Activated effector memory CD4-positive, alpha-beta T cell treated with anti-CD3 and anti-CD28 coated beads, Interleukin-2, amount 50 U/mL, for 16 hours (primary cell): ENCODE results near the gene KIF21B.
"Not testable (repeated sequence)": the region's sequence is repeated elsewhere in the genome, so short reads cannot be mapped to it uniquely, and the experiment has no call there.

Experiments
- DNase-seq: peaks from one replicate; pipeline ENCODE4 v3.0.0-alpha.2; 2020

The KIF21B gene

DNA sequence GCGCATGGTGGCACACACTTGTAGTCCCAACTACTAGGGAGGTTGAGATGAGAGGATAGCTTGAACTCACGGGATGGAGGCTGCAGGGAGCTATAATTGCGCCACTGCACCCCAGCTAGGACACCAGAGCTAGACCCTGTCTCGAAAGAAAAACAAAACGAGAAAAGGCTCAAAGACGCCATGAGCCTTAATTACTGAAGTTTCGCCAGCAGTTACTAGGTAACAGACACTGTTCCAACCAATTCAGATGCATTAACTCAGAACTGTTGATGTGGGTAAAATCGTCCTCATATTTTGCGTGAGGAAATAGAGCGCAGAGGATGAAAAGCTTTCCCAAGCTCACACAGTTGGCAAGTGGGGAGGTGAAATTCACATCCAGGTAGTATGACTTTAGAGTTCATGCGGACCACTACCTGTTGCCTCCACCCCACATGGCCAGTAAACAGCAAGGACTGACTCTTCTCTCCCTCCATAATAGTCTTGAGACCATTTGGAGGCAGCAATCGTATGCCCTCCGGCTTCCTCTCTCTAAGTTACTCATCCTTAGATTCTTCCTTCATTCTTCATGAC, 88.8 kb downstream of the KIF21B start:
- DNase-seq, result no peak

DNA sequence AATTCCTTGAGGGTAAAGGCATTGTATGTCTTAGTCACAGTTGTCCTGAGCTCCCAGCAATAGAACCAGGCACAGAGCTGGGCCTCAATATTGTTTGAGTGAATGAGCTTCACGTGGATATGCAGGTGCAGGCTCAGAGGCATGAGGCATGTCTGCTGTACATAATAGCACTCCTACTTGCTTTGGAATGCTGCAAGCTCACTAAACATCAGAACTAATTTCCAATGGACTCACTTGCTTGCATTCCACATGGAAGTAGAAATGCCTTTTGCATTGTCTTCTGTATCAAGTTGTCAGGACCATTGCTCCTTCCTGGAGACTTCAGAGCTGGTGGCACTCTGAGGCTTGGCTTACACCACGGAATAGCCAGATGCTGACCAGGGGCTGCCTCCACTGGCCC, 91.7 kb downstream of the KIF21B start:
- no peak for DNase-seq

DNA sequence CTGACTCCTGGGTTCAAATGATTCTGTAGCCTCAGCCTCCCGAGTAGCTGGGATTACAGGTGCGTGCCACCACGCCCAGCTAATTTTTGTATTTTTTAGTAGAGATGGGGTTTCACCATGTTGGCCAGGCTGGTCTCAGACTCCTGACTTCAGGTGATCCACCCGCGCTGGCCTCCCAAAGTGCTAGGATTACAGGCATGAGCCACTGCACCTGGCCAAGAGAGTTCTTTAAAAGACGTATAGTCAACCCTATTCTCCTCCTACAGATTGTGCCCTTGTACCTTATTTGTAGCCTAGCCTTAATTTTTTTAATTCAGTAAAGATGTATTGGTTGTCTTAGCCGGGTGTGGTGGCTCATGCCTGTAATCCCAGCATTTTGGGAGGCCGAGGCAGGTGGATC, 93.2 kb downstream of the KIF21B start:
- DNase-seq, result not testable (repeated sequence)

DNA sequence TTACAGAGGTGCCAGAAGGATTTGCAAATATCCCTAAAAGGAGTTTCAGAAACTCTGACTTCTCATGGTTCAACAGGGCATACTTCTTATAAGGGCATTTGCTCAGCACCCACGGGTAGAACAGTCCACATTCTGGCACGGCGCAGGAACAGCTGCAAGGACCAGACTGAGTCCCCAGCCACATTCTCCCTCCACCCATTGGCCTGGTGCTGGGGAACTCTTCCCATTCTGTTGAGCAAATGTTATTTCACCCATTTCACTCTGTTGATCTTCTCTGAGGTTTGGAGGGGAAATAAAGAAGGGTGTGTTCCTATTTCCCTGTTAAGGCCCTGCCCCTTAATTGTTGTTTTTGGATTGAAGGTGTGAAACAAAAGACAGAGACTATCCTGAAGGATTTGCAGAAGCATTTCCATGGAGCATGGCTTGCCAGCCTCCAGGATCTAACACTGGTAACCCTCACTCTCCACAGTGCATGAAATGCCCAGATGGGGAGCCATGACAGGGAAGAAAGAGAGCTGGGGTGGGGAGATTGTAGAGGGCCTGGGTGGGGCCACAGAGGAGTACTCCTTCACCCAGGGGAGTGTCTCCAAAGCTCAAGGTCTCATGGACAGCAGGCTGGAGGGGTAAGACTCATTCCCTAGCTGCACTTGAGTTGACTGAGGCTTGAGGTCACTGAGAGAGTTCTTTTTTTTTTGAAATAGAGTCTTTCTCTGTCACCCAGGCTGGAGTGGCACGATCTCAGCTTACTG, 93.8 kb downstream of the KIF21B start:
- no peak for DNase-seq

DNA sequence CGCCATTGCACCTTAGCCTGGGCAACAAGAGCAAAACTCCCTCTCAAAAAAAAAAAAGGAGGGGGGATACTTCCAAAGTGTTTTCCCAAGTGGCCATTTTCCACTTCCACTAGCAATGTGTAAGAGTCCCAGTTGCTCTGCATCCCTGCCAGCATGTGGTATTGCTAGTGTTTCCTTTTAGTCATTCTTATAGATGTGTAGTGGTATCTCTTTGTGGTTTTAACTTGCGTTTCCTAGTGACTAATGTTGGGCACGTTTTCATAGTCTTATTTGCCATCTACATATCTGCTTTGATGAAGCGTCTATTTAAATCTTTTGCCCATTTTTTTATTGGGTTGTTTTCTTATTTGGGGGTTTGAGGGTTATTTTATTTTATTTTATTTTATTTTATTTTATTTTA, 97.7 kb downstream of the KIF21B start:
- no peak for DNase-seq

DNA sequence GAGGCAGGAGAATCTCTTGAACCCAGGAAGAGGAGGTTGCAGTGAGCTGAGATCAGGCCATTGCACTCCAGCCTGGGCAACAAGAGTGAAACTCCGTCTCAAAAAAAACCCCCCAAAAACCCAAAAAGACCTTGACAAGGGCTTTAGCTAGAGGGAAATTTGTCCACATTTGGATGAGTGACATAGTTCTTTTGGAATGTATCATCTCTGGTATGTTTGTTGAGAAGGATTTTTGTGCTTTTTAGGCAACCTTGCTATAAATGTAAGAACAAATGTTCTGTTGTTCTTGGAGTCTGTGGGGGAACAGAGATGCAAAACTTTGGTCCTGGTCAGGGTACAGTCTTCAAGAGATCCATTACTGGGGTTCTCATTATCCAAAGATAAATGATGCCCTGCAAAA, 99.9 kb downstream of the KIF21B start:
- DNase-seq, result no peak

DNA sequence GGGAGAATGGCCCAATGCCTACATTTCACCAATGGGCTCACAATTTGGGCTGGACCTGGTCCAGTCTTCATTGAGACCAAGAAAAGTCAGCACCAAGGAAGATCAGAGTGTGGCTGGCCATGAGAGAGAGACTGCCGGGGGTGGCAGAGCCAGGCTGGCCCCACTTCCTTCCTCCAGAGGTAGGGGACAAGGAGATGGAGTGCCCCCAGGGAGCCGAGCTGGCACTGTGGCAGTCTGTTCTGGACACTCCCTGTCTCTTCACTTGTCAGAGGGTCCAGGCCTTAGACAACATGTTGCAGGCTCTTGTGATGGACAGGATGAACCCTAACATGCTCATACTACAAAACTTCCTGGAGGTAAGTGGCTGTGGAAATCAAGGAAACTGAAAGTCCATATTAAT, 101.1 kb downstream of the KIF21B start:
- DNase-seq, result peak; percentile 6

DNA sequence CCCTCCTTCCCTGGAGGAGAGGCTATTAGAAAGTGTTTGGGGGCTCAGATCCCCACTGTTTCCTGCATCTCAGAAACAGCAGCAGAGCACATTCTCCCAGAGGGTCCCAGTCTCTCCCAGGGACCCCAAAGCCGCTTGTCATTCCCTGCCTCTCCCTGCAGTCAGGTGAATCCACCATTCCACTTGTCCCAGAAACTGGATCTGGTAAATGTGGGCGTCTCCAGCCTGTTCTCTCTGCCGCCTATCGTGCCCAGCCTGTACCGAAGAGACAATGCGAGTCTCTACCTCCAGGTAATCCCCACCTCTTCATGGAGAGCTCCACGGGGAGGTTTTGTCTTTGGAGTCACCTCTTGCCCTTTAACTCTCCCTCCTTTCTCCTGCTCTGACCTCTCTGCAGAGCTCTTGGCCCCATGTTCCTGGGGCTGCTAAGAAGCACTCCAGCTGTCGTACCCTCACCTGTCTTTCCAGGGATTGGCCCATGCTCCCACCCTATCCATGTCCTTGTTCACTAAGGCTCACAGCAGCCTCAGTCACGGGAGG, 101.9 kb downstream of the KIF21B start:
- peak; percentile 27 for DNase-seq
